Cardiac muscle cell (in vitro differentiated cells and primary cell): Measurements from ENCODE around the gene GAS2L2. TPM values are rescaled to one million over a fixed set of nuclear protein-coding genes. Genes with fewer than 3 reads are reported as not detected.
"Not testable (repeated sequence)": the region's sequence is repeated elsewhere in the genome, so short reads cannot be mapped to it uniquely, and the experiment has no call there.

Experiments
- DNase-seq, 2 donors: peaks; one replicate each; pipeline versions ENCODE4 v3.0.0 to v3.0.0-alpha.2; 2010 to 2017; ENCODE audit warnings: low read depth in 1 of 2, low spot score in 1 of 2
- H3K27ac ChIP-seq: fragments of 200-600 bp; sonication (generic); 2 replicates; pipeline ENCODE4 v1.5.1; 2016
- H3K27me3 ChIP-seq: fragments of 200-600 bp; sonication (generic); 2 replicates; pipeline ENCODE4 v1.6.0; 2016; ENCODE audit warnings: control low read depth
- H3K36me3 ChIP-seq: fragments of 200-600 bp; sonication (generic); 2 replicates; pipeline ENCODE4 v1.5.1; 2016; ENCODE audit warnings: control low read depth
- H3K4me1 ChIP-seq: fragments of 200-600 bp; sonication (generic); 2 replicates; pipeline ENCODE4 v1.8.1; 2017; ENCODE audit warnings: low read depth, mild to moderate bottlenecking, mixed run types
- H3K4me3 ChIP-seq: fragments of 200-600 bp; sonication (generic); 2 replicates; pipeline ENCODE4 v1.5.1; 2016; ENCODE audit warnings: mild to moderate bottlenecking
- H3K9me3 ChIP-seq: fragments of 200-600 bp; sonication (generic); 2 replicates; pipeline ENCODE4 v1.5.1; 2017; ENCODE audit warnings: low read depth, mild to moderate bottlenecking, control low read depth
- CTCF ChIP-seq: IDR thresholded peaks from 2 replicates; pipeline ENCODE4 v1.5.1; 2012; ENCODE audit warnings: low read depth, mild to moderate bottlenecking, low read length
- polyA plus RNA-seq: library from polyadenylated mRNA; unstranded; fragments of >200 nt; fragmentation: Nextera tagmentation; extraction: Ambion mirVana; gene quantifications from 2 replicates; pipeline ENCODE4 v1.2.1, GENCODE V29; 2016
- total RNA-seq: library from RNA; depleted of rRNA; stranded (reverse); fragments of >200 nt; gene quantifications from 2 replicates; pipeline ENCODE4 v1.2.3, GENCODE V29; 2016

GAS2L2 gene
- total and polyA plus RNA-seq, 2 experiments from 2014 or later: 0.11 TPM; not detected in 1

DNA sequence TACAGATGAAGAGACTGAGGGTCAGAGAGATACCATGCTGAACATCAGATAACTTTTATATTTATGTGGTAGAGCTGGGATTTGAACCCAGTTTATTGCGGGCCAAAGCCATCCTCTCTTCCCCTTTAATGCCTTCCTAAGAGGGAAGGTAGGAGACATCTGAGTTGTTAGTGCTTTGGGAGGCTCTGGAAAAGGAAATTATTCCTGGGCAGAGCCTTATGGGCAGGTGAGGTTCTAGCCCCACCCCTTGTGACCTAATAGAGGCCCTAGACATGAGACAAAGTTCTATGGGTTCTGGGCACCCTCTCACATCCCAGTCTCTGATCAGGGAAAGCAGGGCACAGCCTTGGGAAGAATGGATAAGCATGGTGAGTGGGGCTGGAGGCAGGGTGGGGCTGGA lies 7.5 kb upstream of the GAS2L2 start, which contains the start of gene C17orf50:
Gene C17orf50, plus strand, starts transcription at position 301 of the 400 bp plus-strand sequence. Its CDS starts 55 bp downstream, at position 356.
- H3K27me3 ChIP-seq: no peaks in the 10 kb centered on the region
- no peak for DNase-seq
- no peaks in the 10 kb centered on the region for H3K9me3 ChIP-seq
- H3K27ac ChIP-seq: no peak within 1 kb of the TSS
- no peak within 1 kb of the TSS for H3K4me3 ChIP-seq
- H3K4me1 ChIP-seq: no peaks in the 10 kb centered on the region
- no peaks in the 10 kb centered on the region for H3K36me3 ChIP-seq
- no peak for TF ChIP-seq CTCF

GRCh38 chr17:35757243-35757642 lies 4.2 kb upstream of the GAS2L2 start:
- no peaks in the 10 kb centered on the region for H3K9me3 ChIP-seq
- DNase-seq: no peak
- no peak overlapping the region for H3K27ac ChIP-seq
- TF ChIP-seq CTCF: no peak
- H3K36me3 ChIP-seq: no peaks in the 10 kb centered on the region
- no peak overlapping the region for H3K4me3 ChIP-seq
- no peaks in the 10 kb centered on the region for H3K4me1 ChIP-seq
- no peaks in the 10 kb centered on the region for H3K27me3 ChIP-seq

DNA sequence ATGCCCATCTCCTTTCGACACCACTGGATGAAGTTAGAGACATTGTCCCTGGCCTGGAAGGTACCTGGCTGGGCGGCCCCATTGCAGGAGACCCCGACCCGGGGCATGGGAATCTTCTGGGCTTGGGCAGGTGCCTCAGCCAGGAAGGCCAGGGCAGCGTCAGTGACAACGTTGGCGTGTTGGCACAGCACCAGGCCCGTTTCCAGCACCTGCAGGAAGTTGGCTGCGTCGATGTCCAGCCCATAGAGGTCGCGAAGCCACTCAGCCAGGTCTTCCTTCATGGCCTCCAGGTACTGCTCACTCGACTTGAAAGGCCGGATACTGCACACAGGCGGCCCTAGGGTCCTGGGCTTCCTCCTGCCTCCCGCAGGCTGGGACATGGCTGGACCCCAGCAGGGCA lies 568 bp downstream of the GAS2L2 start:
- no peak for DNase-seq
- no peak for TF ChIP-seq CTCF
- no peak overlapping the region for H3K4me3 ChIP-seq
- H3K4me1 ChIP-seq: no peaks in the 10 kb centered on the region
- H3K27me3 ChIP-seq: no peaks in the 10 kb centered on the region
- H3K9me3 ChIP-seq: no peaks in the 10 kb centered on the region
- no peak overlapping the region for H3K27ac ChIP-seq
- H3K36me3 ChIP-seq: no peaks in the 10 kb centered on the region

DNA sequence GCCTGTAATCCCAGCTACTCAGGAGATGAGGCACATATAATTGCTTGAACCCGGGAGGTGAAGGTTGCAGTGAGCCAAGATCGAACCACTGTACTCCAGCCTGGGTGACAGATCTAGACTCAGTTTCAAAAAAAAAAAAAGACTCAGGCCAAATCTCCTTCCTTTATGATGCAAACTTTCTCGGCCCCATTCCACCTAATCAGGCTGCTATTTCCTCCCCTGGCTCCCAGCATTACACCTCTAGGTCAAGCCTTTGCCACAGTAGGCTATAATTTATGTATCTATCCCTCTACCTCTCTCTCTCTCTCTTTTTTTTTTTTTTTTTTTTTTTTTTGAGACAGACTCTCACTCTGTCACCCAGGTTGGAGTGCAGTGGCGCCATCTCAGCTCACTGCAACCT lies 1.5 kb downstream of the GAS2L2 start:
- peak in 1 of 2 donors; percentile 76 for DNase-seq
- H3K27ac ChIP-seq, H3K9me3 ChIP-seq, H3K4me3 ChIP-seq, H3K36me3 ChIP-seq, H3K4me1 ChIP-seq, H3K27me3 ChIP-seq: not testable (repeated sequence)

DNA sequence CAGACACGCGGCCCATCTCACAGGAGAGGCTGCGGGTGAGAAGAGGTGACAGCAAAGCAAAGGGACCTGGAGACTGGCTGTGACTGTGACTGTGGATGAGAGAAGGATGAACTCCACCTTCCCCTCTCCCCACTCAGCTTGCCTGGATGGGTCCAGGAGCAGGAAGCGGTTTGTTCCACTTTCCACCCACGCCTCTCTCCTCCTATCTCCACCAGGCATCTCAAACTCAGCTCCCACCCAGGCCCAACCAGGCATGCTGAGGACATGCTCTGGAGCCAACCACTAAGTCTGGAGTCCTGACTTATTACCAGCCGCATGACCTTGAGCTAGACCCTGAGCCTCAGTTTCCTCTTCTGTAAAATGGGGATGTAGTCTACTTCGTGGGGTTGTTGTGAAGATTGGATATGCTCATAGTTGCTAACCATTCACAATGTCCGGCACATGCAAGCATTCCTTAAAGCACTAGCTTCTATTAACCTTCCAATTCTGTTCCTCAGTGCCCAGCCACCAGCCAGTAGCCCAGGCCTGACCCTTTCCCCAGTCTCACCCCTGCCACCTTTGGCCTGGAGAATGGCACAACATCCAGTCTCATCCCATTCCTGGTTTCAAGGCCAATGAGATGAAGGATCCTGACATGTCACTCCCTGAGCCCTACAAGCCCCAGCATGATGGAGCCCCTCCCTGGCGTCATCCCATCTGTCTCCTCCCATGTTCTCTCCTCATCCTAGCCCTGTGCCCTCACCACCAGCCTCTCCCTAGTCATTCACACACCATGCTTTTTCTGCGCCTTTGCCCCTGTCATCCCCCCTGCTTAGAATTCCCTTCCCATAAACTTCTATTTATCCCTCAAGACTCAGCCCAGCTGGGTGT lies 2.3 kb downstream of the GAS2L2 start:
- no peaks in the 10 kb centered on the region for H3K27me3 ChIP-seq
- H3K9me3 ChIP-seq: no peaks in the 10 kb centered on the region
- no peaks in the 10 kb centered on the region for H3K4me1 ChIP-seq
- TF ChIP-seq CTCF: no peak
- no peak overlapping the region for H3K4me3 ChIP-seq
- no peak for DNase-seq
- H3K27ac ChIP-seq: no peak overlapping the region
- H3K36me3 ChIP-seq: no peaks in the 10 kb centered on the region
